Mucosa of descending colon (tissue), 3 donors: ENCODE results near the gene CCDC6. TPM values are rescaled to one million over a fixed set of nuclear protein-coding genes. Genes with fewer than 3 reads are reported as not detected.
"Not testable (repeated sequence)": the region's sequence is repeated elsewhere in the genome, so short reads cannot be mapped to it uniquely, and the experiment has no call there.

Experiments used
- ATAC-seq: fragments of 200-7000 bp; cut with Tn5 transposase; one replicate; pipeline ENCODE4 v1.9.1; 2020; ENCODE audit warnings: mild to moderate bottlenecking, moderate library complexity
- DNase-seq, 3 donors: peaks; one replicate each; pipeline ENCODE4 v3.0.0-alpha.2; 2020
- H3K36me3 ChIP-seq: fragments of 200-600 bp; one replicate; pipeline ENCODE4 v1.8.0; 2021; ENCODE audit warnings: low read depth, mild to moderate bottlenecking
- H3K4me1 ChIP-seq: fragments of 200-600 bp; one replicate; pipeline ENCODE4 v1.8.0; 2021; ENCODE audit warnings: low read depth, mild to moderate bottlenecking
- H3K4me3 ChIP-seq: fragments of 200-600 bp; one replicate; pipeline ENCODE4 v1.8.0; 2021; ENCODE audit warnings: mild to moderate bottlenecking
- H3K9me3 ChIP-seq: fragments of 200-600 bp; one replicate; pipeline ENCODE4 v1.8.0; 2021; ENCODE audit warnings: mild to moderate bottlenecking
- CTCF ChIP-seq: fragments of 200-600 bp; IDR thresholded peaks from one replicate; pipeline ENCODE4 v1.8.0; 2022; ENCODE audit warnings: antibody characterized with exemption, mild to moderate bottlenecking
- intact Hi-C, 2 donors: fragments of 100-400 bp; cut with DNase I in 1 of 2; cut with micrococcal nuclease in 1 of 2; formaldehyde crosslinking; loops; one replicate each; pipeline versions ENCODE4 v1.11.0 to v1.11.1; 2022; cut with DNase I, micrococcal nuclease
- total RNA-seq, 3 donors: library from RNA; stranded (reverse); fragmentation: NEBNext Ultra II Directional in 2 of 3; extraction: Animal tissue kit (Norgen Biotek cat#: 25700) in 2 of 3; gene quantifications; one replicate each; pipeline versions ENCODE4 v1.2.1 to v1.2.4, GENCODE V29; 2021 to 2023
- donor health status: DM: no; HTN: no; CAD: no; lungs with moderate emphysema.
- donor health status: DM: no; HTN: no; CAD: no.
- donor health status: DM: no; HTN: yes; CAD: no.

The CCDC6 gene
- total RNA-seq, 3 donors from 2014 or later = 54.5 to 73.1 (median 62.7) TPM

GRCh38 chr10:59801171-59801570, 105.2 kb downstream of the CCDC6 start:
- no peak for TF ChIP-seq CTCF
- ATAC-seq (peak; percentile 21), DNase-seq (no peak)
- no peaks in the 10 kb centered on the region for H3K4me1 ChIP-seq
- H3K36me3 ChIP-seq = no peaks in the 10 kb centered on the region
- intact Hi-C loops = loop anchor here in 1 of 2 donors (10.0 kb wide), 1 partner anchor 176 kb away; no protein-coding TSS in a partner anchor
- H3K9me3 ChIP-seq = no peaks in the 10 kb centered on the region
- H3K4me3 ChIP-seq = no peak overlapping the region

- Histone ChIP-seq H3K4me1 (no peaks in the 10 kb centered on the region), H3K4me3 (no peak overlapping the region), H3K9me3 (no peaks in the 10 kb centered on the region), H3K36me3 (no peaks in the 10 kb centered on the region)
- no peak for TF ChIP-seq CTCF
- no peak for ATAC-seq
- DNase-seq = no peak
- intact Hi-C loops = no loop called here
Measured at GRCh38 chr10:59799421-59799820, 106.9 kb downstream of the CCDC6 start.

- H3K4me3 ChIP-seq = no peak overlapping the region
- DNase-seq = no peak
- H3K36me3 ChIP-seq = peaks cover 7% of the 10 kb centered on the region
- intact Hi-C loops = no loop called here
- TF ChIP-seq CTCF = no peak
- peak; percentile 36 for ATAC-seq
- H3K4me1 ChIP-seq = peaks cover 4% of the 10 kb centered on the region
- H3K9me3 ChIP-seq = no peaks in the 10 kb centered on the region
Measured at GRCh38 chr10:59793919-59794318, 112.4 kb downstream of the CCDC6 start.

- no peaks in the 10 kb centered on the region for H3K9me3 ChIP-seq
- H3K4me3 ChIP-seq = no peak overlapping the region
- TF ChIP-seq CTCF = no peak
- ATAC-seq (no peak), DNase-seq (no peak)
- intact Hi-C loops = no loop called here
- peaks cover 4% of the 10 kb centered on the region for H3K4me1 ChIP-seq
- H3K36me3 ChIP-seq = peaks cover 7% of the 10 kb centered on the region
Measured at GRCh38 chr10:59792812-59793211, 113.5 kb downstream of the CCDC6 start.

GRCh38 chr10:59791601-59792000, 114.8 kb downstream of the CCDC6 start:
- Histone ChIP-seq H3K4me1 (peaks cover 4% of the 10 kb centered on the region), H3K9me3 (no peaks in the 10 kb centered on the region), H3K36me3 (peaks cover 7% of the 10 kb centered on the region), H3K4me3 (no peak overlapping the region)
- TF ChIP-seq CTCF = no peak
- no peak for ATAC-seq
- intact Hi-C loops = no loop called here
- no peak for DNase-seq

- DNase-seq, H3K9me3 ChIP-seq, H3K4me1 ChIP-seq, intact Hi-C loops, H3K36me3 ChIP-seq, ATAC-seq, H3K4me3 ChIP-seq: not testable (repeated sequence)
Measured at GRCh38 chr10:59790080-59790479, 116.3 kb downstream of the CCDC6 start.

GRCh38 chr10:59788914-59789313, 117.4 kb downstream of the CCDC6 start:
- intact Hi-C loops, DNase-seq, ATAC-seq, H3K4me1 ChIP-seq, H3K4me3 ChIP-seq, H3K9me3 ChIP-seq, H3K36me3 ChIP-seq: not testable (repeated sequence)

GRCh38 chr10:59787032-59787431, 119.3 kb downstream of the CCDC6 start:
- DNase-seq = not testable (repeated sequence)

GRCh38 chr10:59785476-59785875, 120.9 kb downstream of the CCDC6 start:
- H3K4me3 ChIP-seq, intact Hi-C loops, H3K4me1 ChIP-seq, DNase-seq, H3K9me3 ChIP-seq, H3K36me3 ChIP-seq, ATAC-seq: not testable (repeated sequence)

More at GRCh38 chr10:59787032-59787431, 119.3 kb downstream of the CCDC6 start:
- intact Hi-C loops, ATAC-seq, H3K9me3 ChIP-seq, H3K36me3 ChIP-seq, H3K4me3 ChIP-seq, H3K4me1 ChIP-seq: not testable (repeated sequence)
